HG02981 (cell line): ENCODE results near the gene CAPN15.
A peak's percentile ranks its signal among the peaks of the same experiment; 100 is the strongest.

ENCODE experiments used
- ATAC-seq: cut with Tn5 transposase; IDR thresholded peaks from one replicate; pipeline ENCODE4 v1.9.1; 2021; ENCODE audit warnings: mild to moderate bottlenecking, moderate library complexity; ENCODE audit not compliant: unreplicated experiment

CAPN15 gene

GRCh38 chr16:575354-576196 is 48.1 kb downstream of the CAPN15 start:
- no peak for ATAC-seq

GRCh38 chr16:576197-576822 is 48.8 kb downstream of the CAPN15 start:
- no peak for ATAC-seq

DNA sequence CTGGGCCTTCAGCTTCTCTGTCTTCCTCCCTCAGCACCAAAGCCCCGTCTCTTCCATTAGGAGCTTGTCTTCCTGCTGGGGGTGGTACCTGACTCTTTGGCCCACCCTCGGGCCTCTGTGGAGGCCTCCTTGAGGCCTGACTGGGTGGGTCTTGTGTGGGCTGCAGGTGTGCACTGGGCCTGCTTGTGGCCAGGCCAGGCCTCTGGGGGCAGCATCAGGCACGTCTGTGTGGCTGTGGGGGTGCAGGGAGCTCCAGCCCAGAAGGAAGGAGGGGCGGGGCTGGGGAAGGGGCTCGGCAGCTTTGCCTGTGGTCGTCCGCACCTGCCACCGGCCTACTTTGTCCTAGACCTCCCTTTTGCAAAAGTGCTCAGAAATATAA is 49.3 kb downstream of the CAPN15 start:
- no peak for ATAC-seq

- no peak for ATAC-seq
These were observed 50.3 kb downstream of the CAPN15 start for GRCh38 chr16:577796-578195.

- no peak for ATAC-seq
These were observed 50.8 kb downstream of the CAPN15 start for GRCh38 chr16:578232-578869.

GRCh38 chr16:578870-579405 is 51.4 kb downstream of the CAPN15 start:
- ATAC-seq = no peak

- ATAC-seq = no peak
These were observed 52.8 kb downstream of the CAPN15 start for GRCh38 chr16:580141-580945.

DNA sequence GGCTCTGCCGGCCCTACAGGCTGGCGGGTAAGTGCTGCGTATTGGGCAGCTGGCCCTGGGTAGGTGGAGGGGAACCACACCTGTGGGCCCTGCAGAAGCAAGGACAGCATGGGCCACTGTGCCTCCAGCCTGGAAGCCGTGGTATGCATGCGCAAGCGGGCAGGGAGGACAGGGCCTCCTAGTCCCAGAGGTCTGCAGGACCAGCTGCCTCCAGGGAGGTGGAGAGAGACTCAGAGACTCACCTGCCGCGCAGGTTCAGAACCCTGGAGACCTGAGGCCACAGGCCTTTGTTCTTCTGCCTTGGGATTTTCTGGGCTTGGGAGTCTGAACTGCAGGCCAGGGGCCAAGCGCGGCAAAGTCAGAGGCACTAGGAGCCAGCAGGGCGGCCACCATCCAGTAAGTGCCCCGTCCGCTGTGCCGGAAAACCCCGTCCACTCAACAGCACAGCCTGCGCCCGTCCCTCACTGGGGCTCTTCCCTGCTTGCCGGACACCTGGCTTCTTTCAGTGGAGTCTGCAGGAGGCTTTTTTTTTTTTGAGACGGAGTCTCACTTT is 53.5 kb downstream of the CAPN15 start:
- ATAC-seq = no peak

DNA sequence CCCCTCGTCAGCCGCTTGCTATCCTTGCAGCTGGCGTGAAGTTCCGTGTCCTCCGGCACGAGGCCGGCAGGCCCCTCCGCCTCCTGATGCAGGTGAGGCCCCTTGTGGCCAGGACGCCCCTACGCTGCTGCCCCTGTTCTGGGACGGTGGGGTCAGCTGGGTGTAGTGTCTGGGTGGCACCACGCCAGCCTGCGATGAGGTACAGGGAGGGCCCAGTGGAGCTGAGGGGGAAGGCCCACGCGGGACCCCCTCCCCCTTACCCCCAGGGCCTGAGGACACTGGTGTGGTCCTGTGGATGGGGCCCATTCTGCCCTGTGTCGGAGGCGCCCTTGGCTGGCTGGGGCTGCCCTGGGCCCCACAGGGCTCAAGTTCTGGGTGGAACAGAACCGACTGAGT is 54.7 kb downstream of the CAPN15 start:
- no peak for ATAC-seq

DNA sequence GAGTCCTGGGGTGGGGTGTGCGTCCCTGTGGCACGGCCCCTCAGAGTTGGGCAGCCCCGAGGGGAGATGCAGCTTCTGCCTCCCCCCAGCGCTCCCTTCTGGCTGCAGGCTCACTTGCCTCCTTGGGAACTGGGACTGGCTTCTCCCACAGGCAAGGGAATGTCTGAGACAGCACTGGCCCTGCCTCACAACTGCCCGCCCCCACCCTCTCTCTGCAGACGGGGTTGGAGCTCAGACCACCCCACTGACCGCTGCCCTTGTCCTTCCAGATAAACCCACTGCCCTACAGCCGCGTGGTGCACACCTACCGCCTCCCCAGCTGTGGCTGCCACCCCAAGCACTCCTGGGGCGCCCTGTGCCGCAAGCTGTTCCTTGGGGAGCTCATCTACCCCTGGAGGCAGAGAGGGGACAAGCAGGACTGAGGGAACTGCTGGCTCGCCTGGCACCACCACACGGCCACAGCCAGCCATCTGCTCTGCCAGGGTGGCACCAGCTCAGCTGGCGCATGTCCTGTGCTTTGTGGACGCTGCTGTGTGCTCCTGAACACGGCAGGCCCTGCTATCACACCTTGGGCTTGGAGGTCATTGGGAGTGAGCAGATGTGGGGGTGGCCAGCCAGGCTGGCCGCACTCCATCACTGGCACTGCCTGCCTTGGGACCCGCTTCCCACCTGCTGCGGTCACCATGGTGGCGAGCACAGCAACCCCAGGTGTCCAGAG is 55.3 kb downstream of the CAPN15 start:
- ATAC-seq = no peak

- ATAC-seq = no peak
These were observed 55.9 kb downstream of the CAPN15 start for GRCh38 chr16:583470-583814.

- ATAC-seq = no peak
These were observed 56.5 kb downstream of the CAPN15 start for GRCh38 chr16:583815-584591.

DNA sequence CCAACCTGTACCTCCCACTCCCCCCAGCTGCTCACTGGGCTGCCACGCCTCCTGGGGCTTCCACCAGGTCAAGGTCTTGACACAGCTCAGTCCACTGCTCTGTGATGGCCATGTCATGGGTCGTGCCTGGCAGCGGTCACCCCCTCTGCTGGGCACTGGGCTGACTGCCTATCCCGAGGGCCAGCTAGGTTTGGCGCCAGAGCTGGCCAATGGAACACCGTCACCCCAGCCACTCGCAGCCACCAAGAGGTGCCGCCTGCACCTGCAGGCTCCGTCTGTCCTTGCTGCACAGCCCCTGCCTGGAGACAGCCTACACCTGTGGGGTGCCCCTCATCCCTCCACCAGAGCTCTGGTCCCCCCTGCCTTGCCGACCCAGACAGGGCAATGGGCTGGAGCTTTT is 57.8 kb downstream of the CAPN15 start:
- ATAC-seq = no peak

DNA sequence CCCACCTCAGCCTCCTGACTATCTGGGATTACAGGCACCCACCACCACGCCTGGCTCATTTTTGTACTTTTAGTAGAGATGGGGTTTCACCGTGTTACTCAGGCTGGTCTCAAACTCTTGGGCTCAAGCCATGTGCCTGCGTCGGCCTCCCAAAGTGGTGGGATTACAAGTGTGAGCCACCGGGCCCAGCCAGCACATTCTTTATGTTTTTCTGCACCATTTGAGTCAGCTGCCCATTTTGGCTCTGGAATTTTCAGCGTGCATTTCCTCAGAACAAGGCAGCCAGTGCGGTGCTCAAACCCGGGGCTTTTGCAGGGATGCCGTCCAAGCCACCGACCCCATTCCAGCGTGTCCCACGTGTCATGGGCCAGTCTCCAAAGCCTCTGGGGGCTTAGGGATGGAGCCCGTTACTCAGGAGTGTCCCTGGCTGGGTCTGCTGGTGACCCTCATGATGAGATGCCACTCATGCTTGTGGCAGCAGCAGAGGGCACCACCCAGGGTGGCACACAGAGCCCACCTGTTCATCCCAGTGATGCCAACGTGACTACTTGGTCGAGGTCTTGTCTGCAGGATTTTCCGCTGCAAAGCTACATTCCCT is 58.6 kb downstream of the CAPN15 start:
- no peak for ATAC-seq

GRCh38 chr16:586645-587590 is 59.4 kb downstream of the CAPN15 start:
- no peak for ATAC-seq

- ATAC-seq = peak; percentile 8
These were observed 61.1 kb downstream of the CAPN15 start for GRCh38 chr16:588639-588888.

DNA sequence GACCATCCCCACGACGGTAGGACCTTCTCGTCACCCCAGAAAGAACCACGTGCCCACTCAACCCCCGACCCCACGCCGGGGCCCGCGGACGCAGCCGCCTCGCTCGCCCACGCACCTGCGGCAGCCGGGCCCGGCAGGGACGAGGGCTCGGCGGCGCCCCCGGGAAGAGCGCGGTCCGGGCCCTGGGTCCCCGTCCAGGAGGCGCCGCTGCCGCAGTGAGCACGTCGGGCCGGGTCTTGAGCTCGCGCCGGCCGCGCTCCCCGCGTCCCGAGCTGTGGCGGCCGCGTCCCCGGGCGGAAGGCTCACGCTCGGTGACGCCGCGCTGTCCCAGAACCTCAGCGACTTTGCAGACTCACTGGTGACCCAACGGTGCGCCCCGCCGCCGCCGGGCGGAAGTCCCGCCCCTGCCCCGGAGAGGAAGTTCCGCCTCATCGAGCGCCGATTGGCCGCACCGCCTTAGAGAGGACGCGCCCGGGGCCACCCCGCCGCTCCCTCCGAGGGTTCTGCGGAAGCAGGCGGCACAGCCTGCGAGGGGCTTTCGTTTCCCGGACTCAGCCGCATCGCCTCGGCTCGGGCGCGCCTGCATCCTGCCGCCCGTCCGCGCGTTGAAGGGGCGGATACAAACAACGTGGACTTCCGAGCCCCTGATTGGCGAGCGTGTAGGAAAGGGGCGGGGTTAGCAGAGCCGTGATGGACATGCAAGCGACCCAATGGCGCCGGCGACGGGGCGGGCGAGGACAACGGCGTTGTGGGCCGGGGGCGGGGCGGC is 61.6 kb downstream of the CAPN15 start:
- ATAC-seq = peak; percentile 65
